Stimulated activated CD8-positive, alpha-beta memory T cell treated with anti-CD3 and anti-CD28 coated beads, Interleukin-4, amount 100 ng/mL, for 48 hours (primary cell): Measurements from ENCODE around the gene MYH15.

ENCODE experiments used
- DNase-seq: peaks from one replicate; pipeline ENCODE4 v3.0.0-alpha.2; 2020

The MYH15 gene

DNA sequence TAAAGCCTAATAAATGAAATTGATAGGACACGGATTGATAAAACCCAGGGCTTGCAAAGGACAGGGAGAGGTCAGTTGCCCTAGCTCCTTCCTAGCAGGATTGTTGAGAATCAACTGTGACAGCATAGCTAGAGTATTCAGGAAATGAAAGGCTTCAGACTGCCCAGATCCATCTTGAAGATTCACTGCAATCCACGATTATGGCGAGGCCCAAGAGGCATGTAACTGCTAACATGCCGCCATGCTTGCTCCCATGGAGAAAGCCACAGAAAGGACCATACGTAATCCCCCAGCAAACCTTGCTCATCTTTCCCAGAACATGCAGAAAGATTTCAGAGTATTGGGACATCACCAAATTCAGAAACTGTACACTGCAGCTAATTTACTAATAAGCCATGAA, 41.3 kb downstream of the MYH15 start:
- no peak for DNase-seq

GRCh38 chr3:108468577-108468976, 41.8 kb downstream of the MYH15 start:
- DNase-seq: no peak

DNA sequence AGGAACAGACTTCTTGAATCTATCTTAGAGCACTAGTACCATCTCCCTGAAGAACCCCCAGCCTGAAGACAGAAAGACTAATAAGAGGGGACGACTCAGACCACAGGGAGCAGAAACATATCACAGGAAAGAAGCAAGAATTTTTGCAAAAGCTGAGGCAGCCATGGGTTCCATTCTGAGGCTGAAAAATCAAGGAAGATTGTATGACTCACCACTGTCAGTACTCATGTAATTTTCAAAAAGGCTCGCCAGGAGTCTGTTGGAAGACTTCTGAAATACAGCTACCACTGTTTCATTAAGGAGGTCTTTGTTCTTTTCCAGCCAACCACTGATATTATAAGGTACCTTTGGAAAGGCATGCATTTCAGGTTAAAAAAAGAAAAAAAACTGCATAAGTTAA, 47.5 kb downstream of the MYH15 start:
- DNase-seq: no peak

DNA sequence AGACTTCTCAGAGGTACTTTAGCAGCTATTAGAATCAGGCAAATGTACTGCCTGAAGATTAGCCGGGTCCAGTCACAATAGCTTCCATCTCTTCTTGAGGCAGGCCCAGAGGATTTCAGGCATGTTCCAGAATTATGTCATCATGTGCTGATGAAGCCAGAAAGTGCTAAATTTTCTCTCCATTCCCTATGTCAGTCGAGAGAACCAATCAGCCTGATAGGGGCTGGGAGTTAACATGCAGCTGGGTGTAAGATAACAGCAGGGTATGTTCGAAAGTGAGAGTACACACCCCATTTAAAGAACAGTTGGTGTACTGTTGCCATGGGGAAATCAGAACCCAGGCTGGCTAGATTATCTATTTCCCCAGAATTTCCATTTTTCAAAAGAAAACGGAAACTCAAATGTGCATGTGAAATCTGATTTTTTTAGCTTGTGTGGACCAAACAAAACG, 48.7 kb downstream of the MYH15 start:
- no peak for DNase-seq

GRCh38 chr3:108459225-108459624, 51.2 kb downstream of the MYH15 start:
- DNase-seq: no peak

- DNase-seq: no peak
Observed at GRCh38 chr3:108455212-108455705, 55.1 kb downstream of the MYH15 start.

DNA sequence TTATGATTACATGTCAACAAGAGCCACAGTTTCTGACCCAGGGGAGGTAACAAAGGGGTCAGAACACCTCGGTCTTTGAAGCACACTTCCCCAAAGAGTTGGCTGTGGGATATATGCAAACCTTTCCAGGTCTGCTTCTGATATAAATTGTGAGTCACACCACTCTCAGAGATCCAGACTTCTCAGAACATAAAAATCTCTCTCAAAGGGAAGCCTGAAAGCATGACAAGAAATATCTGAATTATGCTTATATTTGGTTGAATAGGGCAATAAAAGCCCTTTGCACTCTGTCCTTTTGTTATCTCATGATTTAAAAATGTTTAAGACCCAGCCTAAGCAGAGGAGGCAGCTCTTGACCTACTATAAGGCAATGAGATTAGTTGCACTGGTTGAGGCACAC, 56.8 kb downstream of the MYH15 start:
- no peak for DNase-seq

DNA sequence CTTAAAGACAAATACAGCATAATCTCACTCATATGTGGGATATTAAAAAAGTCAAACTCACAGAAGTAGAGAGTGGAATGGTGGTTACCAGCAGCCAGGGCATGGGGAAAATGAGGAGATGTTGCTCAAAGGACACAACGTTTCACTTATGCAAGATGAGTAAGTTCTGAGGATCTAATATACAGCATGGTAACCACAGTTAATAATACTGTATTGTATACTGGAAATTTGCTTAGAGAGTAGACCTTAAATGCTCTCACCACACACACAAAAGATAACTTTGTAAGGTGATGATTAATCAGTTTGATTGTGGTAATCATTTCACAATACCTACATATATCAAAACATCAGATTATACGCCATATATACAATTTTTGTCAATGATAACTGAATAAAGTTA, 60.0 kb downstream of the MYH15 start:
- no peak for DNase-seq

DNA sequence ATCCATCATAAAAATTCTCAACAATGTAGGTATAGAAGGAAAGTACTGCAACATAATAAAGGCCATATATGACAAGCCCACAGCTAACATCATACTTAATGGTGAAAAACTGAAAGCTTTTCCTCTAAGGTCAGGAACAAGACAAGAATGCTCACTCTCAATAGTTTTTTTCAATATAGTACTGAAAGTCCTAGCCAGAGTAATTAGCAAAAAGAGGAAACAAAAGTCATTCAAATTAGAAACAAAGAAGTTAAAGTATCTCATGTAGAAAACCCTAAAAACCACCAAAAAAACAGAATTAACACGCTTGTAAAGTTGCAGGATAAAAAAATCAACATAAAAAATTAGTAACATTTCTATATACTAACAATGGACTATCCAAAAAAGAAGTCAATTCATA, 61.8 kb downstream of the MYH15 start:
- no peak for DNase-seq

GRCh38 chr3:108447096-108447847, 63.1 kb downstream of the MYH15 start:
- no peak for DNase-seq

- DNase-seq: no peak
Observed at GRCh38 chr3:108442281-108442680, 68.1 kb downstream of the MYH15 start.

GRCh38 chr3:108441518-108441917, 68.9 kb downstream of the MYH15 start:
- no peak for DNase-seq

DNA sequence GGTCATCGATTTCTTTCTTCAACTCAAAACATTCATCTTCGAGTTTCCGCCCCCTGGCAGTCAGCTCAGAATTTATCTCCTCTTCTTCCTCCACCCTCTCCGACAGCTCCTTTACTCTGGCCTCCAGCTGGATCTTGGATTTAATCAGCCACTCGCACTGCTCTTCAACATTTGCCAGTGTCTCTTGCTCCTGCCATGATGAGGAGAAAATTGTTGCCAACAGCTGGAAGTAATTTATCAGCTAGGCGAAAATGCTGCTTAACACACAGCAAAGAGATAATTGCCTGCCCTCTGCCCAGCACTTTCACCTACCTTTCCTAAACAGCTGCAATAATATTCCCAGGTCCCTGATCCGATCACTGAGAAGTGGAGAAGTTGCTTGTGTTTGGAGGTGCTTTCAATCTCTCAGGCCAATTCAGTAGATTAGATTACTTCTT, 69.3 kb downstream of the MYH15 start:
- no peak for DNase-seq

- DNase-seq: no peak
Observed at GRCh38 chr3:108438542-108438941, 71.9 kb downstream of the MYH15 start.

GRCh38 chr3:108437439-108437838, 73.0 kb downstream of the MYH15 start:
- no peak for DNase-seq

DNA sequence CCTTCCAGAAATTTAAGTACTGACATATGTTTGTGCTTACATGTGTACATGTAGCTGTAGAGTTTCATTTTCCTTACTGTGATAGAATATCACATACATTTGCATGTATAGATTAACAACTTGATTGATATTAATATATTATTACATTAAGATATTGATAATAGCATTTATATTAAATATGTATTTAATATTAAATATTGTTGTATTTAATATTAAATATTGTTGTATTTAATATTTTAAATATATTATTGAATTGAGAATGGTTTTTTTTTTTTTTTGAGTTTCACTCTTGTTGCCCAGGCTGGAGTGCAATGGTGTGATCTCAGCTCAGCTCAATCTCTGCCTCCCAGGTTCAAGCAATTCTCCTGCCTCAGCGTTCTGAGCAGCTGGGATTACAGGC, 76.5 kb downstream of the MYH15 start:
- no peak for DNase-seq

DNA sequence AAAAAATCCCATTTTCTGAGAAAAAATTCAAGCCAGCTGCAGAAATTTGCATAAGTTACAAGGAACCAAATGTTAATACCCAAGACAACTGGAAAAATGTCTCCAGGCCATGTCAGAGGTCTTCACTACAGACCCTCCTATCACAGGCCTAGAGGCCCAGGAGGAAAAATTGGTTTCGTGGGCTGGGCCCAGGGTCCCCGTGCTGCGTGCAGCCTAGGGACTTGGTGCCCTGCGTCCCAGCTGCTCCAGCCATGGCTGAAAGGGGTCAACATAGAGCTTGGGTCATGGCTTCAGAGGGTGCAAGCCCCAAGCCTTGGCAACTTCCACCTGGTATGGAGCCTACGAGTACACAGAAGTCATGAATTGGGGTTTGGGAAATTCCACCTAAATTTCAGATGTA, 78.0 kb downstream of the MYH15 start:
- no peak for DNase-seq

DNA sequence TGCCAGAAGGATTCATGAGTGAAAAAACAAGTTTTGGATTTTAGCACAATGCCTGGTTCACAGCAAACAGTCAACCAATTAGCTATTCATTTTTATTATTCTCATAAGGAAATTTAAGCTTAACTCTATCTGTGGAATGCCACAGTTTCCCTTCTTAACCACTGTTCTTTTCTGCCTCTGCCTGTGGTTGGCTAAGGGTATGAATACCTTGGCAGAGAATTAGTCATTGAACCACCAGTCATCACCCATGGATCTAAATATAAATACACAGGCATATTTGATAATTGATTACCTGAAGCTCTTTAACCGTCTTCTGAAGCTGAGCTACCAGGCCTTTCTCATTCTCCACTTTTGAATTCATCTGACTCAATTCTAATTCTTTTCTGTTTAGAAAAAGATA, 79.9 kb downstream of the MYH15 start:
- DNase-seq: no peak

DNA sequence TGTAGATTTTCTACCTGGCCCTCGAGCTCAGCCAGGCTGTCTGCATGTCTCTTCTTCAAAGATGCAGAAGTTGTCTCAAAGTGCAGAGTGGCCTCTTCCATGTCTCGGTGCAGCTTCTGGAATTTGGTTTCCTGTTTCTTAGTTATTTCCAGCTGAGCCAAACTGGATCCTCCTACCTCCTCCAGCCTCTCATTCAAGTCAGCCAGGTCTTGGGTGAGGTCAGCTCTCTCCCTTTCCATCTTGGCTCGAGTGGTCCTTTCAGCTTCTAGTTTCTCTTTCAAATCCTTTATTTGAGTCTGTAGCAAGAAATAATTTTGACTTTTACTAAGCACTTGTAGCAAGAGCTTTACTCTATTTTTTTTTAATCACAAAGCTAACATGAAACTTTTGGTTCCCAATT, 81.8 kb downstream of the MYH15 start:
- DNase-seq: no peak

GRCh38 chr3:108420926-108421325, 89.5 kb downstream of the MYH15 start:
- no peak for DNase-seq

GRCh38 chr3:108416111-108416869, 94.1 kb downstream of the MYH15 start:
- no peak for DNase-seq

- DNase-seq: no peak
Observed at GRCh38 chr3:108415661-108416060, 94.7 kb downstream of the MYH15 start.

DNA sequence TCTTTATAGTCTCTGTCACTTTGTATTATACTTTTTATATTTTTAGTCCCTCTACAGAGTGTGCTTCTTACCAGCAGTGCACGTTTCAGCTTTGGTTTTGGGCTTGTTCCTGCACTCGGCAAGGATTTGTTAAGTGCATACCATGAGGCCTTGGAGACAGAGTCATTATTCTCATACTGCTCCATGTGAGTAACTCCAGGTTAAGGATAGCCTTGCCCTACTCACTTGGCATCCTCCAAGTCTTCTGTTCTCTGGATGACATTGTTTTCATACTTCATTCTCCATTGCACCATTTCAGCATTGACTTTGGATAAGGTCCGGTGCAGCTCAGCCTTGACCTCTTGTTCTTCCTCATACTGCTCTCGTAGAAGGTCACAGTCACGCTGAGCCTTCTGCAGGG, 96.4 kb downstream of the MYH15 start:
- DNase-seq: no peak

GRCh38 chr3:108412121-108412750, 98.2 kb downstream of the MYH15 start:
- no peak for DNase-seq
